HUES6 (cell line): Measurements from ENCODE around the gene STRN4.
"Not testable (repeated sequence)": the region's sequence is repeated elsewhere in the genome, so short reads cannot be mapped to it uniquely, and the experiment has no call there.

ENCODE experiments used
- H3K27ac ChIP-seq: 2 replicates; pipeline ENCODE4 v1.7.0; 2013; ENCODE audit warnings: low read depth, mild to moderate bottlenecking, low read length, inconsistent platforms
- H3K27me3 ChIP-seq: 2 replicates; pipeline ENCODE4 v1.6.1; 2013; ENCODE audit warnings: low read length; ENCODE audit not compliant: control insufficient read depth, insufficient read depth
- H3K36me3 ChIP-seq: 2 replicates; pipeline ENCODE4 v1.6.1; 2013; ENCODE audit warnings: low read length; ENCODE audit not compliant: control insufficient read depth, insufficient read depth
- H3K4me1 ChIP-seq: 2 replicates; pipeline ENCODE4 v1.6.1; 2013; ENCODE audit warnings: low read length; ENCODE audit not compliant: control insufficient read depth, insufficient read depth
- H3K4me3 ChIP-seq: 2 replicates; pipeline ENCODE4 v1.5.1; 2013; ENCODE audit warnings: low read depth, low read length
- H3K9ac ChIP-seq: one replicate; pipeline ENCODE4 v1.6.1; 2013; ENCODE audit warnings: mild to moderate bottlenecking, low read length
- H3K9me3 ChIP-seq: 2 replicates; pipeline ENCODE4 v1.6.1; 2013; ENCODE audit warnings: low read depth, low read length; ENCODE audit not compliant: control insufficient read depth, insufficient read depth

The STRN4 gene

GRCh38 chr19:46717034-46717715, 29.1 kb downstream of the STRN4 start, which contains the start of gene PRKD2:
PRKD2 (minus strand) TSS chr19:46717114; CDS start chr19:46716370, 744 bp downstream.
- H3K36me3 ChIP-seq: peaks cover 35% of the 10 kb centered on the region
- H3K9ac ChIP-seq: peak within 1 kb of the TSS; percentile 80

GRCh38 chr19:46716672-46717033, 29.6 kb downstream of the STRN4 start:
- Histone ChIP-seq H3K27me3 (no peaks in the 10 kb centered on the region), H3K4me1 (peaks cover 20% of the 10 kb centered on the region), H3K36me3 (peaks cover 30% of the 10 kb centered on the region), H3K27ac (peak overlapping the region; percentile 49; the same call in 1 of the 2 replicates), H3K4me3 (peak overlapping the region; percentile 82), H3K9me3 (no peaks in the 10 kb centered on the region), H3K9ac (peak overlapping the region; percentile 74)

More at GRCh38 chr19:46717034-46717715, 29.1 kb downstream of the STRN4 start, which contains the start of gene PRKD2:
- H3K4me3 ChIP-seq: peak within 1 kb of the TSS; percentile 85
- peak within 1 kb of the TSS; percentile 49; the same call in 1 of the 2 replicates for H3K27ac ChIP-seq
- no peaks in the 10 kb centered on the region for H3K27me3 ChIP-seq
- peaks cover 20% of the 10 kb centered on the region for H3K4me1 ChIP-seq
- H3K9me3 ChIP-seq: no peaks in the 10 kb centered on the region

GRCh38 chr19:46715975-46716671, 30.1 kb downstream of the STRN4 start:
- Histone ChIP-seq H3K9ac (peak overlapping the region; percentile 74), H3K4me3 (peak overlapping the region; percentile 82), H3K36me3 (peaks cover 25% of the 10 kb centered on the region), H3K27ac (peak overlapping the region; percentile 49; the same call in 1 of the 2 replicates), H3K4me1 (peaks cover 20% of the 10 kb centered on the region), H3K9me3 (no peaks in the 10 kb centered on the region), H3K27me3 (no peaks in the 10 kb centered on the region)

- Histone ChIP-seq H3K4me1 (peaks cover 20% of the 10 kb centered on the region), H3K27ac (no peak overlapping the region)
Observed at GRCh38 chr19:46715620-46715974, 30.7 kb downstream of the STRN4 start.

GRCh38 chr19:46714444-46715106, 31.7 kb downstream of the STRN4 start:
- 0 out of 2 replicates have a peak overlapping the region, but pooled peaks have one; percentile 3 for H3K27ac ChIP-seq
- H3K4me3 ChIP-seq: peak overlapping the region; percentile 82
- H3K9me3 ChIP-seq: no peaks in the 10 kb centered on the region

More at GRCh38 chr19:46715620-46715974, 30.7 kb downstream of the STRN4 start:
- Histone ChIP-seq H3K4me3 (peak overlapping the region; percentile 82), H3K36me3 (peaks cover 20% of the 10 kb centered on the region), H3K9ac (peak overlapping the region; percentile 74), H3K27me3 (no peaks in the 10 kb centered on the region), H3K9me3 (no peaks in the 10 kb centered on the region)

GRCh38 chr19:46713781-46714443, 32.3 kb downstream of the STRN4 start:
- no peaks in the 10 kb centered on the region for H3K9me3 ChIP-seq
- peak overlapping the region; percentile 66 for H3K9ac ChIP-seq
- peaks cover 18% of the 10 kb centered on the region for H3K36me3 ChIP-seq
- H3K4me3 ChIP-seq: peak overlapping the region; percentile 82
- peaks cover 20% of the 10 kb centered on the region for H3K4me1 ChIP-seq
- no peaks in the 10 kb centered on the region for H3K27me3 ChIP-seq
- H3K27ac ChIP-seq: no peak overlapping the region

More at GRCh38 chr19:46714444-46715106, 31.7 kb downstream of the STRN4 start:
- no peaks in the 10 kb centered on the region for H3K27me3 ChIP-seq
- H3K4me1 ChIP-seq: peaks cover 20% of the 10 kb centered on the region
- H3K36me3 ChIP-seq: peaks cover 16% of the 10 kb centered on the region
- H3K9ac ChIP-seq: peak overlapping the region; percentile 70

- not testable (repeated sequence) for H3K4me3 ChIP-seq, H3K27ac ChIP-seq, H3K9ac ChIP-seq, H3K27me3 ChIP-seq, H3K9me3 ChIP-seq
- peaks cover 16% of the 10 kb centered on the region for H3K4me1 ChIP-seq
- peaks cover 22% of the 10 kb centered on the region for H3K36me3 ChIP-seq
Observed at GRCh38 chr19:46712768-46713338, 33.4 kb downstream of the STRN4 start.

- Histone ChIP-seq H3K36me3 (peaks cover 39% of the 10 kb centered on the region), H3K27me3 (no peaks in the 10 kb centered on the region), H3K9ac (no peak overlapping the region), H3K9me3 (no peaks in the 10 kb centered on the region), H3K4me3 (no peak overlapping the region), H3K4me1 (peaks cover 13% of the 10 kb centered on the region), H3K27ac (no peak overlapping the region)
Observed at GRCh38 chr19:46710687-46711086, 35.6 kb downstream of the STRN4 start.

GRCh38 chr19:46704379-46705076, 41.7 kb downstream of the STRN4 start:
- no peaks in the 10 kb centered on the region for H3K27me3 ChIP-seq
- H3K4me1 ChIP-seq: no peaks in the 10 kb centered on the region
- peaks cover 74% of the 10 kb centered on the region for H3K36me3 ChIP-seq
- H3K4me3 ChIP-seq: no peak overlapping the region
- no peaks in the 10 kb centered on the region for H3K9me3 ChIP-seq
- H3K27ac ChIP-seq: no peak overlapping the region
- H3K9ac ChIP-seq: no peak overlapping the region

- Histone ChIP-seq H3K9ac (no peak overlapping the region), H3K9me3 (no peaks in the 10 kb centered on the region), H3K4me1 (peaks cover 5% of the 10 kb centered on the region), H3K27ac (no peak overlapping the region), H3K36me3 (peaks cover 65% of the 10 kb centered on the region), H3K27me3 (no peaks in the 10 kb centered on the region), H3K4me3 (no peak overlapping the region)
Observed at GRCh38 chr19:46700704-46701103, 45.5 kb downstream of the STRN4 start.
